Sigmoid colon (tissue), 4 donors: Measurements from ENCODE around the gene DEFB124.

Experiments
- CTCF ChIP-seq, 4 experiments: fragments of 450-650 bp in 3 of 4; fragments of 200-600 bp in 1 of 4; IDR thresholded peaks; one replicate each; pipeline ENCODE4 v1.5.1; 2016 to 2019; ENCODE audit warnings: antibody characterized with exemption in 4 of 4, mild to moderate bottlenecking in 3 of 4, moderate library complexity in 2 of 4
- EP300 ChIP-seq, 4 donors: sonication (generic); formaldehyde crosslinking; IDR thresholded peaks; one replicate each; pipeline ENCODE4 v1.6.1; 2017; ENCODE audit warnings: antibody characterized with exemption in 4 of 4
- POLR2A ChIP-seq, 2 donors: fragments of 450-650 bp; IDR thresholded peaks; one replicate each; pipeline ENCODE4 v1.6.1; 2016; ENCODE audit warnings: antibody characterized with exemption in 2 of 2, mild to moderate bottlenecking in 2 of 2, moderate library complexity in 2 of 2

- no peak for TF ChIP-seq EP300 (IDR thresholded peaks at IDR 0.05)
- no peak for TF ChIP-seq CTCF (IDR thresholded peaks at IDR 0.05)
- no peak for TF ChIP-seq POLR2A (IDR thresholded peaks at IDR 0.05)
Observed at GRCh38 chr20:31440012-31440659, 34.8 kb downstream of the DEFB124 start, which contains the start of gene DEFB123.
